ENCODE results near the gene EPHA1. TPM values are rescaled to one million over a fixed set of nuclear protein-coding genes. Genes with fewer than 3 reads are reported as not detected.

EPHA1 gene
- total RNA-seq, 4 donors from 2014 or later = 0.94 TPM; not detected in 3

DNA sequence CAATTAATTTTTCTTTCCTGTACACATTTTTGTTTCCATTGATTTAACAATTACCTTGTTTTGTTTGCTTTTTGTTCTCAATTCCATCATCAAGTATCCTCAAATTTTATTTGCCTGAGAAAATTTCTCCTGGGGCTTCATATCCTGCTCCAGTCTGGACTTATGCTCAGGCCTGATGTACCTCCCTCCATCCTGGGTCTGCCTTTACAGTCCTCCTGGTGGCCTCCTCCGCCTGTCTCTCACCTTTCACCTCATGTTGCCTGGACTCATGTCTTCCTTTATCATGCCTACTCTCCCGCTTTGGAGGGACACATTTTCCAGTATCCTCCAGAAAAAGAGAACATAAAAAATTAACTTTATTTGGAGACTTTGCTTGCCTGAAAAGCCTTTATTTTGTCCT, 22.5 kb upstream of the EPHA1 start:
- TF ChIP-seq, protein P1, sequence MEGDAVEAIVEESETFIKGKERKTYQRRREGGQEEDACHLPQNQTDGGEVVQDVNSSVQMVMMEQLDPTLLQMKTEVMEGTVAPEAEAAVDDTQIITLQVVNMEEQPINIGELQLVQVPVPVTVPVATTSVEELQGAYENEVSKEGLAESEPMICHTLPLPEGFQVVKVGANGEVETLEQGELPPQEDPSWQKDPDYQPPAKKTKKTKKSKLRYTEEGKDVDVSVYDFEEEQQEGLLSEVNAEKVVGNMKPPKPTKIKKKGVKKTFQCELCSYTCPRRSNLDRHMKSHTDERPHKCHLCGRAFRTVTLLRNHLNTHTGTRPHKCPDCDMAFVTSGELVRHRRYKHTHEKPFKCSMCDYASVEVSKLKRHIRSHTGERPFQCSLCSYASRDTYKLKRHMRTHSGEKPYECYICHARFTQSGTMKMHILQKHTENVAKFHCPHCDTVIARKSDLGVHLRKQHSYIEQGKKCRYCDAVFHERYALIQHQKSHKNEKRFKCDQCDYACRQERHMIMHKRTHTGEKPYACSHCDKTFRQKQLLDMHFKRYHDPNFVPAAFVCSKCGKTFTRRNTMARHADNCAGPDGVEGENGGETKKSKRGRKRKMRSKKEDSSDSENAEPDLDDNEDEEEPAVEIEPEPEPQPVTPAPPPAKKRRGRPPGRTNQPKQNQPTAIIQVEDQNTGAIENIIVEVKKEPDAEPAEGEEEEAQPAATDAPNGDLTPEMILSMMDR (IDR thresholded peaks at IDR 0.05; ENCODE audit: low read depth) = no peak

GRCh38 chr7:143429770-143430698, 21.4 kb upstream of the EPHA1 start:
- TF ChIP-seq, protein P1 (IDR thresholded peaks at IDR 0.05; ENCODE audit: low read depth) = no peak

- TF ChIP-seq, protein P1 (IDR thresholded peaks at IDR 0.05; ENCODE audit: low read depth) = no peak
Measured at GRCh38 chr7:143426479-143427142, 18.0 kb upstream of the EPHA1 start.

DNA sequence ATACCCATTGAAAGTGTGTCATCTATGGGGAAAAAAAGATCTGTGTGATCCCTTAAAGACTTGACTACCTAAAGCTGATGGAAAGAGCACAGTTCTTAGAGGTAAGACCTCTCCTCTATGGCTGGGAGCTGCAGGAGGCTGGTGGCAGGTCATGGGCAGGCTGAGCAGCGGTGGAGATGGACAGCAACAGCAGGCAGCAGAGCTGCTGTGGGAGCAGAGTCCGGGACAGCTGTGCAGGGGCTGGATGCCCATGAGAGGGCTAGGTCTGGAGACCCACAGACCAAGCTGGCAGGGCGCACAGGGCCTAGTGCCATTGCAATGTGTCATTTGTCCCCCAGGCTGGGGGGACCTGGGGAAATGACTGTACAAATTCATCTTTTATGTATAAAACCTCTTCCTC, 13.4 kb upstream of the EPHA1 start:
- TF ChIP-seq, protein P1 (IDR thresholded peaks at IDR 0.05; ENCODE audit: low read depth) = no peak

GRCh38 chr7:143419880-143420279, 11.2 kb upstream of the EPHA1 start:
- TF ChIP-seq, protein P1 (IDR thresholded peaks at IDR 0.05; ENCODE audit: low read depth) = no peak

GRCh38 chr7:143418681-143419458, 10.2 kb upstream of the EPHA1 start:
- TF ChIP-seq, protein P1 (IDR thresholded peaks at IDR 0.05; ENCODE audit: low read depth) = no peak
